CD8-positive, alpha-beta memory T cell (primary cell): ENCODE measurements around the gene OR10C1. TPM values are rescaled to one million over a fixed set of nuclear protein-coding genes. Genes with fewer than 3 reads are reported as not detected.
A peak's percentile ranks its signal among the peaks of the same experiment; 100 is the strongest.

Experiments
- CTCF ChIA-PET: fragments of 350-600 bp; sonication (Branson Sonifier 250); formaldehyde crosslinking; loops from one replicate; lab custom pipeline; 2021; ENCODE audit warnings: antibody characterized with exemption; lab: Charles Lee
- POLR2A ChIA-PET: fragments of 350-600 bp; sonication (Branson Sonifier 250); formaldehyde crosslinking; loops from one replicate; lab custom pipeline; 2021; ENCODE audit warnings: antibody characterized with exemption; lab: Charles Lee
- DNase-seq, 5 donors: peaks; one replicate each; pipeline versions ENCODE4 v3.0.0 to v3.0.0-alpha.2; 2020 to 2022; ENCODE audit warnings: mixed read lengths in 1 of 5
- H3K27ac ChIP-seq: one replicate; pipeline ENCODE4 v1.7.0; 2013; ENCODE audit warnings: low read depth, mild to moderate bottlenecking, low read length, moderate library complexity
- H3K27me3 ChIP-seq: 2 replicates; pipeline ENCODE4 v1.7.0; 2013; ENCODE audit warnings: low read length, mild to moderate bottlenecking; ENCODE audit not compliant: insufficient read depth, poor library complexity, severe bottlenecking
- H3K36me3 ChIP-seq: 2 replicates; pipeline ENCODE4 v1.7.0; 2013; ENCODE audit warnings: mild to moderate bottlenecking, low read length, moderate library complexity; ENCODE audit not compliant: insufficient read depth
- H3K4me1 ChIP-seq: 2 replicates; pipeline ENCODE4 v1.7.0; 2013; ENCODE audit warnings: mild to moderate bottlenecking, low read length, moderate library complexity; ENCODE audit not compliant: insufficient read depth
- H3K4me3 ChIP-seq: 2 replicates; pipeline ENCODE4 v1.7.0; 2013; ENCODE audit warnings: mild to moderate bottlenecking, low read length
- H3K9me3 ChIP-seq: 2 replicates; pipeline ENCODE4 v1.7.0; 2013; ENCODE audit warnings: mild to moderate bottlenecking, low read length
- H3K27ac Mint-ChIP-seq, 8 donors: one replicate each; pipeline ENCODE4 v1.8.0; 2020 to 2021; ENCODE audit warnings: mixed read lengths in 8 of 8, mild to moderate bottlenecking in 6 of 8, inconsistent platforms in 3 of 8, moderate library complexity in 3 of 8
- H3K27me3 Mint-ChIP-seq, 2 donors: one replicate each; pipeline ENCODE4 v1.8.0; 2020 to 2021; ENCODE audit warnings: mixed read lengths in 2 of 2, mild to moderate bottlenecking in 1 of 2, moderate library complexity in 1 of 2
- H3K36me3 Mint-ChIP-seq, 3 donors: one replicate each; pipeline ENCODE4 v1.8.0; 2020 to 2021; ENCODE audit warnings: mixed read lengths in 3 of 3, inconsistent platforms in 1 of 3, mild to moderate bottlenecking in 1 of 3
- H3K4me1 Mint-ChIP-seq, 3 donors: one replicate each; pipeline ENCODE4 v1.8.0; 2020 to 2021; ENCODE audit warnings: mixed read lengths in 3 of 3, inconsistent platforms in 1 of 3, mild to moderate bottlenecking in 1 of 3
- H3K4me3 Mint-ChIP-seq, 7 donors: one replicate each; pipeline ENCODE4 v1.8.0; 2020 to 2021; ENCODE audit warnings: mixed read lengths in 7 of 7, mild to moderate bottlenecking in 6 of 7, moderate library complexity in 4 of 7, inconsistent platforms in 2 of 7
- H3K9me3 Mint-ChIP-seq, 5 donors: one replicate each; pipeline ENCODE4 v1.8.0; 2020 to 2022; ENCODE audit warnings: mixed read lengths in 5 of 5, mild to moderate bottlenecking in 3 of 5, moderate library complexity in 2 of 5, inconsistent platforms in 1 of 5
- polyA plus RNA-seq: library from polyadenylated mRNA; unstranded; fragments of 300-500 nt; fragmentation: Illumina TruSeq; gene quantifications from one replicate; pipeline ENCODE4 v1.2.3, GENCODE V29; 2021
- total RNA-seq, 2 experiments: library from RNA; stranded (reverse); gene quantifications; one replicate each; pipeline ENCODE4 v1.2.3, GENCODE V29; 2021

The OR10C1 gene
- total and polyA plus RNA-seq, 3 experiments from 2014 or later: not detected

DNA sequence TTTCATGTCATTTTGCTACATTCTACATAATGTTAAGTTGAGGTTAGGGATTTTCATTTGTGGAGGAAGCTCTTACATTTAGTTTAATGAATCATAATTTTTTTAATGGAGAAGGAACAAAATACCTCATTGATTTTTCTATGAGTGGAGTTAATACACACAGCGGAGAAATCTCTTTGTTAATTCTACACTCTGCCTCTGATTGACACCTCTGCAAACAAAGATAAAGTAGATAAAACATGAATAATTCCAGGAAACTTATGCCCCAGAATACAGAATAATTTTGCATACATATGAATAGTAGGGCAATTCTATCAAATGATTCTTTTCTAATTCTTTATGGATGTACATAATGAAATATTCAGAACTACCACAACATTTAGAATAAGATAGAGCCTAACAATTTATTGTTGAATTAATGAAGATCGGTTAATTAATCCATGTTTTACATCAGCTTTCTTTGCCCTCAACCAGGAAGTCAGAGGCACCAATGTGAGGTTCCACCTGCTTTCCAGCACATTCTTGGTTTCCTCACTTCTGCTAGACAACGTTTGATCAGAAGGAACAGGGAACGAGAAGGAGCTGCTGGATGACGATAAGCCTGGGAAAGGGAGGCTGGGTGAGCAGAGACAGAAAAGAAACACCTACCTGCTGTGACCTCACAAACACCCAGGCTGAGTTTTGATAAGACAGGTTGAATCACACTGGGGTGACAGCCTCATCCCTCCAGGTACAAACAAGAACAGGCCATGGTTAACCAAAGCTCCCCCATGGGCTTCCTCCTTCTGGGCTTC lies 22.1 kb downstream of the OR10C1 start:
- no peaks in the 10 kb centered on the region for H3K36me3 ChIP-seq
- Mint-ChIP-seq H3K4me1 (no peaks in the 10 kb centered on the region), H3K36me3 (no peaks in the 10 kb centered on the region), H3K4me3 (no peak overlapping the region), H3K27me3 (peaks cover 6 to 22% of the 10 kb centered on the region in 2 donors), H3K9me3 (no peaks in the 10 kb centered on the region), H3K27ac (no peak overlapping the region)
- CTCF ChIA-PET: interaction anchor here (1.2 kb wide), 1 partner anchor 12 kb away, joined by 3 read pairs; no protein-coding TSS in a partner anchor
- no peak for DNase-seq
- POLR2A ChIA-PET: no interaction called here
- no peak overlapping the region for H3K4me3 ChIP-seq
- H3K27ac ChIP-seq: no peak overlapping the region
- no peaks in the 10 kb centered on the region for H3K27me3 ChIP-seq
- H3K4me1 ChIP-seq: no peaks in the 10 kb centered on the region
- no peaks in the 10 kb centered on the region for H3K9me3 ChIP-seq

DNA sequence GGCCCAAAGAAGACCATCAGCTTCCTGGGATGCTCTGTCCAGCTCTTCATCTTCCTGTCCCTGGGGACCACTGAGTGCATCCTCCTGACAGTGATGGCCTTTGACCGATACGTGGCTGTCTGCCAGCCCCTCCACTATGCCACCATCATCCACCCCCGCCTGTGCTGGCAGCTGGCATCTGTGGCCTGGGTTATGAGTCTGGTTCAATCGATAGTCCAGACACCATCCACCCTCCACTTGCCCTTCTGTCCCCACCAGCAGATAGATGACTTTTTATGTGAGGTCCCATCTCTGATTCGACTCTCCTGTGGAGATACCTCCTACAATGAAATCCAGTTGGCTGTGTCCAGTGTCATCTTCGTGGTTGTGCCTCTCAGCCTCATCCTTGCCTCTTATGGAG lies 22.9 kb downstream of the OR10C1 start:
- no peaks in the 10 kb centered on the region for H3K36me3 ChIP-seq
- H3K9me3 ChIP-seq: no peaks in the 10 kb centered on the region
- H3K36me3 Mint-ChIP-seq: no peaks in the 10 kb centered on the region
- no peaks in the 10 kb centered on the region for H3K4me1 ChIP-seq
- no peak overlapping the region for H3K27ac ChIP-seq
- no peak overlapping the region for H3K4me3 Mint-ChIP-seq
- H3K9me3 Mint-ChIP-seq: no peaks in the 10 kb centered on the region
- ChIA-PET CTCF (interaction anchor here (1.2 kb wide), 1 partner anchor 13 kb away, joined by 3 read pairs; no protein-coding TSS in a partner anchor), POLR2A (no interaction called here)
- no peak overlapping the region for H3K4me3 ChIP-seq
- DNase-seq: no peak
- peak overlapping the region in 1 of 8 donors; percentile 64 for H3K27ac Mint-ChIP-seq
- no peaks in the 10 kb centered on the region for H3K27me3 ChIP-seq
- H3K4me1 Mint-ChIP-seq: no peaks in the 10 kb centered on the region
- H3K27me3 Mint-ChIP-seq: peaks cover 6 to 22% of the 10 kb centered on the region in 2 donors

DNA sequence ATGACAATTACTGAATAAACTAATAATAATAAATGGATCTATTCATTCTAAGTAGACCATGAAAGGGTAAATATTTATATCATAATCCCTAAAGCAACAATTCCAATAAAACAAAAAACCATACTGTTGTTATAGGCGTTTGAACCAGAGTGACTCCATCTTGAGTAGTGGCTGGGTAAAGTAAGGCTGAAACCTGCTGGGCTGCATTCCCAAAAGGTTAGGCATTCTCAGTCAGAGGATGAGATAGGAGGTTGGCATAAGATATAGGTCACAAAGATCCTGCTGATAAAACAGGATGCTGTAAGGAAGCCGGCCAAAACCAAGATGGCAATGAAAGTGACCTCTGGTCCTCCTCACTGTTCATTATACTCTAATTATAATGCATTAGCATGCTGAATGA lies 26.2 kb downstream of the OR10C1 start:
- Mint-ChIP-seq H3K4me1 (no peaks in the 10 kb centered on the region), H3K9me3 (no peaks in the 10 kb centered on the region), H3K4me3 (no peak overlapping the region), H3K36me3 (no peaks in the 10 kb centered on the region), H3K27ac (no peak overlapping the region), H3K27me3 (peaks cover 6 to 30% of the 10 kb centered on the region in 2 donors)
- no peak for DNase-seq
- Histone ChIP-seq H3K4me3 (no peak overlapping the region), H3K9me3 (no peaks in the 10 kb centered on the region), H3K27me3 (no peaks in the 10 kb centered on the region), H3K4me1 (no peaks in the 10 kb centered on the region), H3K27ac (no peak overlapping the region), H3K36me3 (no peaks in the 10 kb centered on the region)
- CTCF ChIA-PET: no interaction called here
- POLR2A ChIA-PET: no interaction called here

DNA sequence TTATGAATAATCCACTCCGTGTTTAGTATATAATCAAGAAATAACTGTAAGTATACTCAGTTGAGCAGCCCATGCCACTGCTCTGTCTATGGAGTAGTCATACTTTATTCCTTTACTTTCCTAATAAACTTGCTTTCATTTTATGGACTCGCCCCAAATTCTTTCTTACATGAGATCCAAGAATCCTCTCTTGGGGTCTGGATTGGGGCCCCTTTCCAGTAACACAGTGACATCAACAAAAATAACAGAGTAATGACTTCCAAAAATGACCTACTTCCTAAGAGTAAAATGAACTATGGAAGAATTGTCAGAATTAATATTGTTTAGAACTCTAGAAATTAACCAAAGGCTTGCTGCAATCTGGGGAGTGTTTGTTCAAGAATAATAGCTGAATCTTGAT lies 26.7 kb downstream of the OR10C1 start:
- peaks cover 6 to 30% of the 10 kb centered on the region in 2 donors for H3K27me3 Mint-ChIP-seq

DNA sequence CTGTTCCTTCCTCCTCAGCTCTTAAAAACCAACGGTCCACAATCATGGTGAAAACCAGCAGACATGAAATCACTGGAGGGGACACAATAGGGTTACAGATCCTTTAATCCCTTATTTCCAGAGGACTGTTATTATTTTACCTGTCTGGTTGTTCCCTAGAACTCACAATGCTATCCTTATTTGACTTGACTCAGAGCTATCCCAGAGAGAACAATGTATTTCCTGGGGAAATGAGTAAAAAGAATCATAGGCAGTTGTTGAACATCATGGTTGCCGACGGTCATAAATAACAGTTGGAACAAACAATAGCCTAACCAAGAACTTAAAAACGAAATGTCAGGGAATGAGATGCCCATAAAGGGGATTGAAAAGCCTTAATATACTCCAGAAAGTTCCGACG lies 27.1 kb downstream of the OR10C1 start:
- H3K36me3 ChIP-seq: no peaks in the 10 kb centered on the region
- ChIA-PET POLR2A (no interaction called here), CTCF (no interaction called here)
- H3K9me3 ChIP-seq: no peaks in the 10 kb centered on the region
- H3K4me1 ChIP-seq: no peaks in the 10 kb centered on the region
- no peak overlapping the region for H3K4me3 ChIP-seq
- no peaks in the 10 kb centered on the region for H3K27me3 ChIP-seq
- Mint-ChIP-seq H3K9me3 (no peaks in the 10 kb centered on the region), H3K4me1 (no peaks in the 10 kb centered on the region), H3K27ac (no peak overlapping the region), H3K27me3 (peaks cover 6 to 33% of the 10 kb centered on the region in 2 donors), H3K4me3 (no peak overlapping the region), H3K36me3 (no peaks in the 10 kb centered on the region)
- no peak overlapping the region for H3K27ac ChIP-seq
- DNase-seq: no peak

More for the DNA sequence above, 26.7 kb downstream of the OR10C1 start:
- no peak for DNase-seq
- Histone ChIP-seq H3K27me3 (no peaks in the 10 kb centered on the region), H3K4me3 (no peak overlapping the region), H3K27ac (no peak overlapping the region), H3K36me3 (no peaks in the 10 kb centered on the region), H3K4me1 (no peaks in the 10 kb centered on the region), H3K9me3 (no peaks in the 10 kb centered on the region)
- ChIA-PET POLR2A (no interaction called here), CTCF (no interaction called here)
- no peaks in the 10 kb centered on the region for H3K36me3 Mint-ChIP-seq
- no peaks in the 10 kb centered on the region for H3K9me3 Mint-ChIP-seq
- no peak overlapping the region for H3K27ac Mint-ChIP-seq
- no peak overlapping the region for H3K4me3 Mint-ChIP-seq
- no peaks in the 10 kb centered on the region for H3K4me1 Mint-ChIP-seq

DNA sequence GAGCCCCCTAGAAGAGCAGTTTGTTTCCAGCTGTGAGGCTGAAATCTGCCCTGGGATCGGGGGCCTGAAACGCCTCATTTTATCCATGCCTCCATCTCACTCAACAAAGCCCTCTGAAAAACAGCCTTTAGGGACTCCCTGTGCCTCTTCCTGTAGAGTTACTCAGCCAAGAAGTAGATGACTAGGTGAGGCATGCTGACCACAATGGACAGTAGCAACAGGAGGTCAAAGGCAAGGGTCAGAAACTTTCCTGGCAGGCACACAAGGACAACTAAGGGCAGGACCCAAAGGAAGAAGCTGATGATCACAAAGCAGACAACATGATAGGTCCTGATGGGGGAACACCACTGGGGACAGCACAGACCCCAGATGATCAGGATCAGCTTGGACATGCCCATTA lies 35.9 kb downstream of the OR10C1 start:
- no peak overlapping the region for H3K27ac Mint-ChIP-seq
- H3K4me3 Mint-ChIP-seq: no peak overlapping the region

DNA sequence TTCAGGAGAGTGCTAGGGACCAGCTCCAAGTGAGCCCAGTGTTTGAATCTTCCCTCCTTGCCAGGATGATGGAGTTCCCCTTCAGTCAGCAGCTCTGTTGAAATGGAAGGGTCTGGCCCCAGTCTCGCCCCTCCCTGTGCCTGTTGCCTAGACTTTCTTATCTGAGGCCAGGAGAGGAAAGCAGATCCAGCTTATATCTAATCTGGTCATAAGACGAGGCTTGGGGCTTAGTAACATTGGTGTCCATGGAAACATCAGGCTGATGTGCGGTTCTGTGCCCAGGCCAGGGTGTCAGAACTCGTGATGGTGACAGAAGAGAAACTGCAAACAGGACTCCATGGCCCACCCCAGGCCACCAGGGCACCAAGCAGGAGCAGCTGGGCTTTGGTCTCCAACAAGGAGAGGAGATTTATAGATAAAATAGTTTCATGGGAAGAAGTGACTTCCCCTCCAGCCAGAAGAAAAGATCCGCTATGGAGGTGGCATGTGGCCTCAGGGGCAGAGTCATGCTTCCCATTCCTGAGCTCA lies 38.9 kb downstream of the OR10C1 start:
- ChIA-PET CTCF (no interaction called here), POLR2A (no interaction called here)
- Histone ChIP-seq H3K9me3 (no peaks in the 10 kb centered on the region), H3K4me3 (no peak overlapping the region), H3K4me1 (no peaks in the 10 kb centered on the region), H3K36me3 (no peaks in the 10 kb centered on the region), H3K27me3 (no peaks in the 10 kb centered on the region), H3K27ac (no peak overlapping the region)
- Mint-ChIP-seq H3K4me3 (no peak overlapping the region), H3K36me3 (no peaks in the 10 kb centered on the region), H3K27ac (no peak overlapping the region), H3K4me1 (no peaks in the 10 kb centered on the region), H3K27me3 (peaks cover 10 to 17% of the 10 kb centered on the region in 2 donors), H3K9me3 (peaks cover 0 to 1% (median 0%) of the 10 kb centered on the region in 5 donors)
- no peak for DNase-seq

More for the DNA sequence above, 35.9 kb downstream of the OR10C1 start:
- peaks cover 0 to 2% (median 0%) of the 10 kb centered on the region in 5 donors for H3K9me3 Mint-ChIP-seq
- CTCF ChIA-PET: no interaction called here
- H3K4me3 ChIP-seq: no peak overlapping the region
- POLR2A ChIA-PET: no interaction called here
- H3K27ac ChIP-seq: no peak overlapping the region
- H3K36me3 ChIP-seq: no peaks in the 10 kb centered on the region
- no peaks in the 10 kb centered on the region for H3K9me3 ChIP-seq
- no peaks in the 10 kb centered on the region for H3K27me3 ChIP-seq
- no peaks in the 10 kb centered on the region for H3K4me1 ChIP-seq
- H3K36me3 Mint-ChIP-seq: no peaks in the 10 kb centered on the region
- peaks cover 9 to 30% of the 10 kb centered on the region in 2 donors for H3K27me3 Mint-ChIP-seq
- no peak for DNase-seq
- H3K4me1 Mint-ChIP-seq: no peaks in the 10 kb centered on the region

DNA sequence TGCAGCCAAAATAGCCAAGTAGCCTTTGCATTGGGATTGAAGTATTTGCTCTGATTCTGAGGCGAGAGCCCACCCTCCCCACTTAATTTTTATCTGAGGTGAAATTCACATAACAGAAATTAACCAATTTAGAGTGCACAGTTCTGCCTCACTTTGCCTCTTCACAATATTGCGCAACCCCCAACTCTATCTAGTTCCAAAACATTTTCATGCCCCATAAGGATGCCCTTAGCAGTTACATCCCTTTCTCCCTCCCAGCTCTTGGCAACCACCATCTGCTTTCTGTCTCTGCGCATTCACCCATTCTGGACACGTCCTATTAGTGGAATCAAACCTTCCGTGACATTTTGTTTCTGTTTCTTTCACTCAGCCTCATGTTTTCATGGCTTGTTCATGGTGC lies 39.6 kb downstream of the OR10C1 start:
- no peaks in the 10 kb centered on the region for H3K9me3 ChIP-seq
- no peaks in the 10 kb centered on the region for H3K27me3 ChIP-seq
- H3K4me3 ChIP-seq: no peak overlapping the region
- Mint-ChIP-seq H3K27ac (no peak overlapping the region), H3K9me3 (no peaks in the 10 kb centered on the region), H3K36me3 (no peaks in the 10 kb centered on the region), H3K4me3 (no peak overlapping the region), H3K27me3 (peaks cover 8 to 19% of the 10 kb centered on the region in 2 donors), H3K4me1 (no peaks in the 10 kb centered on the region)
- no peak for DNase-seq
- CTCF ChIA-PET: no interaction called here
- H3K4me1 ChIP-seq: no peaks in the 10 kb centered on the region
- POLR2A ChIA-PET: interaction anchor here (0.6 kb wide), 1 partner anchor 742 kb away, joined by 4 read pairs; no protein-coding TSS in a partner anchor
- H3K36me3 ChIP-seq: no peaks in the 10 kb centered on the region
- no peak overlapping the region for H3K27ac ChIP-seq
